GM12873 (cell line): ENCODE measurements around the gene ELOA.
A peak's percentile ranks its signal among the peaks of the same experiment; 100 is the strongest.

Experiments used
- CTCF ChIP-seq: IDR thresholded peaks from 2 replicates; pipeline ENCODE4 v1.5.1; 2012; ENCODE audit warnings: low read depth, mild to moderate bottlenecking, moderate library complexity, low read length, control low read depth; ENCODE audit not compliant: insufficient read depth; ENCODE audit errors: missing control alignments

ELOA gene

DNA sequence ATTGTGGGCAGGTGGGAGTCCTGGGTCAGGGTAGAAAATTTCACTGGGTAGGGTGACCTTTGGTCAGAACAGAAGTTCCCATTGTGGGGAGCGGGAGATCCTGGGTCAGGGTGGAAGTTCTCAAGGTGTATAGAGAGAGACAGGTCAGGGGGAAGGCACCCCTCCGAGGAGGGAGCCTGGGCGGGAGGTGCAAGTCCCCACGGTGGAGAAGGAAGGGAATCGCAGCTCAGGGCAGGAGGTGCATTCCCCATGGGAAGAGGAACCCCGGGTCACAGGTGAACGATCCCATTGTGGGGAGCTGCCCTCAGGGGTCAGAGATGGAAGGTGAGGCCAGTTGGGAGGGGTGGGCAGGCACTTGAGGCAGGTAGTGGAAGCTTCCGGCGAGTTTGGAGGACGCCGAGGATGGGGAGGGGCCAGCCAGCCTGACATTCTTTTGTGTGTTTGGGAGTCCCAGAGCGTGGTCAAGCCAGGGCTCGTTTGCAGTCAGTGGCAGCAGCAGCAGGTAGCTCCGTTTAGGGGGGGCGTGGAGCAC lies 48.3 kb downstream of the ELOA start:
- TF ChIP-seq CTCF: no peak

DNA sequence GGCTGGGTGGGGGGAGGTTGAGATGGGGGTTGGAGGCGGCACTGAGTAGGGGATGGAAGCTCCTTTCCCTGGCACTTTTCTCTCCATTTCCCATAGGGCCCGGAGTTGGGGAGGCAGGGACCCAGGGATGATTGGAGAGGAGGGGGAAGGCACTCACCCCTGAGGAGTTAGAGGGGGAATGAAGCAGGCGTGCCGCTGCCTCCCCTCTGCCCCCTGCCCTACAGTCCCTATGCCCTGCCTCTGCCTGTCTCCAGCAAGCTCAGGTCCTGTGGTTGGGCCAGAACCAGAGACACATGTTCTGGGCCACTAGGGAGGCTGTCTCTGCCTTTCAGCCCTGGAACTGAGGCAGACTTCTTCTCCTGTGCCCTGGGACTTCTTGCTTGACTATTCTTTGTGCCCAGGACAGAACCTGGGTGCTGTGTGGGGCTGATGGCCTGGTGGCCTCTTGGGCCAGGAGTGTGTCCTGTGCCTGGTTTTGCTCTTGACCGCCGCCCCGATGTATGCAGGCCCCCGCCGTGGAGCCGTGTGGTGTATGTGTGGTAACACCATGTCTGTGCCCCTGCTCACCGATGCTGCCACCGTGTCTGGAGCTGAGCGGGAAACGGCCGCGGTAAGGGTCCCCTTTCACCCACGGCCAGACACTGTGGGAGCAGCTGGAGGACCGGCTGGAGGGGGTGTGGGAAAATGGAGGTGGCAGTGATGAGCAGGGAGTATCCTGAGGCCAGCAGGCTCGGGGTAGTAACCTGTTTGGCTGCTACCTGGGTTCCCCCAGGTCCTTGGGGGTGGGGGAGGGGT lies 49.1 kb downstream of the ELOA start:
- TF ChIP-seq CTCF: no peak

- no peak for TF ChIP-seq CTCF
These were observed 49.9 kb downstream of the ELOA start for GRCh38 chr1:23793018-23793781.

- no peak for TF ChIP-seq CTCF
These were observed 50.8 kb downstream of the ELOA start for GRCh38 chr1:23793861-23794731.

GRCh38 chr1:23795676-23796465 lies 52.6 kb downstream of the ELOA start:
- TF ChIP-seq CTCF: no peak

DNA sequence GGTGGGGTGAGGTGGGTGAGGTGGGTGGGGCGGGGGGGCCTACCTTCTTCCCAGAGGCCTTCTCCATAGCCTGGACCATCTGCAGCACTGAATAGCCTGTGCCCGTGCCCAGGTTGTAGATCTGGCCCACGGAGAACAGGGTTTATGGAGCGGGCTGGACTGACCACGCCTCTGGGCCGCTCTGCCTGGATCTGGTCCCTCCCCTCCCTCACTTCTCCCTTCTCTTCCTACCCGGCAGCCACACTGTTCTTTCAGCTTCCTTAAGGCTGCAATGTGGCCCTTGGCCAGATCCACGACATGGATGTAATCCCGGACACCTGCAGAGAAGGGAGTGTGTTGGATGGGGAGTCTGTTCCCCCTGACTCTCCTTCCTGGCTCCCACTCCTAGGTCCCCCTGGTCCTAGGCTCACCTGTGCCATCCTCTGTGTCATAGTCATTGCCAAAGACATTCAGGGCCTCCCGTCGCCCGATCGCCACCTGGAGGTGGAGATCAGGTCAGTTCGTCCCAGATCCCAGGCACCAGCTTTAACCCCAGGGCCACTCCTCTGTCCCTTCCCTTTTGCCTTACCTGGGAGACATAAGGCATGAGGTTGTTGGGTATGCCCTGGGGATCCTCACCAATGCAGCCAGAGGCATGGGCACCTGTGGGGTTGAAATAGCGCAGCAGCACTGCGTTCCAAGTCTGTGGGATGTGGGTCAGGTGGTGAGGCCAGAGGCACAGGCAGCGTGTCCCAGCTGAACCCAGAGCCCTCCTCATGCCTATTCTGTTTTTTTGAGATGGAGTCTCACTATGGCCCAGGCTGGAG lies 53.4 kb downstream of the ELOA start:
- TF ChIP-seq CTCF: peak; percentile 15
